AG04450 (cell line): ENCODE data around the gene GLIPR1. TPM values are rescaled to one million over a fixed set of nuclear protein-coding genes. Genes with fewer than 3 reads are reported as not detected.

Experiments
- CTCF ChIA-PET: fragments of 300-600, 350-600 bp; formaldehyde crosslinking; extraction: SDS; loops from one replicate; lab custom pipeline; 2022; ENCODE audit warnings: antibody characterized with exemption, inconsistent platforms; lab: Charles Lee
- POLR2A ChIA-PET: fragments of 350-600 bp; formaldehyde crosslinking; extraction: SDS; loops from one replicate; lab custom pipeline; 2021; ENCODE audit warnings: antibody characterized with exemption, inconsistent platforms; lab: Yijun Ruan, JAX
- DNase-seq: peaks from one replicate; pipeline ENCODE4 v3.0.0-alpha.2; 2011; ENCODE audit warnings: low read depth, low spot score
- H3K27ac ChIP-seq: one replicate; pipeline ENCODE4 v1.5.1; 2012; ENCODE audit warnings: low read depth, low read length, control low read depth
- H3K27me3 ChIP-seq: one replicate; pipeline ENCODE4 v1.6.0; 2012; ENCODE audit warnings: low read length; ENCODE audit not compliant: control insufficient read depth, insufficient read depth
- H3K4me3 ChIP-seq: 2 replicates; pipeline ENCODE4 v1.5.1; 2011; ENCODE audit warnings: mild to moderate bottlenecking, low read depth, low read length, control low read depth
- H3K9me3 ChIP-seq: 2 replicates; pipeline ENCODE4 v1.5.1; 2012; ENCODE audit warnings: low read length; ENCODE audit not compliant: control insufficient read depth, insufficient read depth
- polyA plus RNA-seq: library from polyadenylated mRNA; depleted of rRNA; stranded (reverse); fragments of >200 nt; gene quantifications from 2 replicates; pipeline ENCODE4 v1.2.3, GENCODE V29; 2011
- TF ChIP-seq, protein P1 (sequence below): IDR thresholded peaks from 2 replicates; pipeline ENCODE4 v1.5.1; 2011; ENCODE audit warnings: low read depth, low read length, control low read depth, inconsistent platforms

GLIPR1 gene
- polyA plus RNA-seq, 1 experiment = 335 TPM

DNA sequence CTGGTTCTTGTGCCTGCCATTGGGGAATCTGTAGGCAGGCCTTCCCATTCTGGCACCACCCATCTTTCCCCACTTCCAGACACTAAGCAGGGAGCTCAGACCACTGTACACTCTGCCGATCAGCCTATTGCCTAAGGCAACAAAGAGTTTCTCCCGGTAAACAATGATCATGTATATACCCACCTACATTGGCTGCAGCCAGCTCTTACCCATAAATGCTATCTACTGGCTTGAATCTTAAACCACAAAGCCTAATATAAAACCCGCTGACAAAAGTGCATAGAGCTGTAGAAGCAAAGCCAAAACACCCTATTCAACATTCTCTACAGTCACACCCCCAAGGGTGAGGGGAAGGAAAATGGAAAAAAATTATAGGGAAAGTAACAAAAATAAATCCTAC is 20.8 kb upstream of the GLIPR1 start:
- no peaks in the 10 kb centered on the region for H3K27me3 ChIP-seq
- POLR2A ChIA-PET = no interaction called here
- peaks cover 5% of the 10 kb centered on the region; the same call in 1 of the 2 replicates for H3K9me3 ChIP-seq
- no peak overlapping the region for H3K4me3 ChIP-seq
- no peak overlapping the region for H3K27ac ChIP-seq
- CTCF ChIA-PET = interaction anchor here (2.5 kb wide), 1 partner anchor 69 kb away, joined by 9 read pairs; the partner anchor contains the start of gene GLIPR1L2
- TF ChIP-seq, protein P1, sequence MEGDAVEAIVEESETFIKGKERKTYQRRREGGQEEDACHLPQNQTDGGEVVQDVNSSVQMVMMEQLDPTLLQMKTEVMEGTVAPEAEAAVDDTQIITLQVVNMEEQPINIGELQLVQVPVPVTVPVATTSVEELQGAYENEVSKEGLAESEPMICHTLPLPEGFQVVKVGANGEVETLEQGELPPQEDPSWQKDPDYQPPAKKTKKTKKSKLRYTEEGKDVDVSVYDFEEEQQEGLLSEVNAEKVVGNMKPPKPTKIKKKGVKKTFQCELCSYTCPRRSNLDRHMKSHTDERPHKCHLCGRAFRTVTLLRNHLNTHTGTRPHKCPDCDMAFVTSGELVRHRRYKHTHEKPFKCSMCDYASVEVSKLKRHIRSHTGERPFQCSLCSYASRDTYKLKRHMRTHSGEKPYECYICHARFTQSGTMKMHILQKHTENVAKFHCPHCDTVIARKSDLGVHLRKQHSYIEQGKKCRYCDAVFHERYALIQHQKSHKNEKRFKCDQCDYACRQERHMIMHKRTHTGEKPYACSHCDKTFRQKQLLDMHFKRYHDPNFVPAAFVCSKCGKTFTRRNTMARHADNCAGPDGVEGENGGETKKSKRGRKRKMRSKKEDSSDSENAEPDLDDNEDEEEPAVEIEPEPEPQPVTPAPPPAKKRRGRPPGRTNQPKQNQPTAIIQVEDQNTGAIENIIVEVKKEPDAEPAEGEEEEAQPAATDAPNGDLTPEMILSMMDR = no peak
- no peak for DNase-seq

- CTCF ChIA-PET = interaction anchor here (2.5 kb wide), 1 partner anchor 69 kb away, joined by 9 read pairs; the partner anchor contains the start of gene GLIPR1L2
- TF ChIP-seq, protein P1 = no peak
- Histone ChIP-seq H3K4me3 (no peak overlapping the region), H3K9me3 (peaks cover 5% of the 10 kb centered on the region; the same call in 1 of the 2 replicates), H3K27ac (no peak overlapping the region), H3K27me3 (no peaks in the 10 kb centered on the region)
- POLR2A ChIA-PET = no interaction called here
- DNase-seq = no peak
Measured at GRCh38 chr12:75460204-75460603, 20.4 kb upstream of the GLIPR1 start.

- Histone ChIP-seq H3K27ac (no peak overlapping the region), H3K27me3 (no peaks in the 10 kb centered on the region), H3K9me3 (no peaks in the 10 kb centered on the region), H3K4me3 (no peak overlapping the region)
- POLR2A ChIA-PET = no interaction called here
- CTCF ChIA-PET = no interaction called here
- TF ChIP-seq, protein P1 = no peak
- no peak for DNase-seq
Measured at GRCh38 chr12:75471902-75472890, 8.4 kb upstream of the GLIPR1 start.

DNA sequence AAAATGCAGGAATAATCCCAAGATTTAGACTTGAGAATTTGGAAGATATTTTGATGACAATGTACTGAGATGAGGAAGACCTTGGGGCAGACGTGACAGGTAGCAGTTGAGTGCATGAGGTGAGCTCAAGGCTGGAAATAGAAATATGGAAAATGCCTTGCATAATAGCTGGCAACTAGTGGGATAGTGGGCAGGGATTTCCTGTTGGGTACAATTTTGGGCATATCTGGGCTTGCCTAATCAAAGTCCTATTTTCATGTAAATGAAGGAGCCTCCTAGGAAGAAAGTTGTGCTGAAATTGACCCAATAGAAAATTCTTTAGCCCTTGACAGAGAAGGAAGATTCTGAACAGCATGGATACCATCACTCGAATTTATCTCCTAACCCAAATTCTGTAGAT is 6.4 kb upstream of the GLIPR1 start:
- CTCF ChIA-PET = interaction anchor here (1.2 to 1.3 kb wide), 2 partner anchors 83 to 140 kb away, joined by 3 to 5 read pairs; partner anchors contain the start of genes GLIPR1L1 and GLIPR1L2

More for the DNA sequence above, 6.4 kb upstream of the GLIPR1 start:
- DNase-seq = no peak
- H3K4me3 ChIP-seq = no peak overlapping the region
- TF ChIP-seq, protein P1 = no peak
- POLR2A ChIA-PET = no interaction called here
- no peaks in the 10 kb centered on the region for H3K27me3 ChIP-seq
- no peaks in the 10 kb centered on the region for H3K9me3 ChIP-seq
- no peak overlapping the region for H3K27ac ChIP-seq
